Calu3 (cell line): ENCODE measurements around the gene ZNF597. TPM values are rescaled to one million over a fixed set of nuclear protein-coding genes. Genes with fewer than 3 reads are reported as not detected.
A peak's percentile ranks its signal among the peaks of the same experiment; 100 is the strongest.

ENCODE experiments used
- BruUV-seq: library from RNA; stranded (reverse); fragments of 400-500 nt; replicated peaks from 2 replicates; lab custom pipeline; 2021; lab: Mats Ljungman, UMichigan
- CTCF ChIA-PET: fragments of 300-600 bp; sonication (Branson Sonifier 250); formaldehyde crosslinking; loops from one replicate; lab custom pipeline; 2022; ENCODE audit warnings: antibody characterized with exemption; lab: Charles Lee
- DNase-seq: peaks from one replicate; pipeline ENCODE4 v3.0.0; 2022
- H3K27ac Mint-ChIP-seq: one replicate; pipeline ENCODE4 v1.8.0; 2022; ENCODE audit warnings: mixed read lengths; ENCODE audit not compliant: unreplicated experiment
- H3K27me3 Mint-ChIP-seq: one replicate; pipeline ENCODE4 v1.8.0; 2022; ENCODE audit warnings: mixed read lengths; ENCODE audit not compliant: unreplicated experiment
- H3K36me3 Mint-ChIP-seq: one replicate; pipeline ENCODE4 v1.8.0; 2022; ENCODE audit warnings: mild to moderate bottlenecking, moderate library complexity, mixed read lengths; ENCODE audit not compliant: insufficient read depth, unreplicated experiment
- H3K4me1 Mint-ChIP-seq: one replicate; pipeline ENCODE4 v1.8.0; 2022; ENCODE audit warnings: mild to moderate bottlenecking, low read depth, mixed read lengths; ENCODE audit not compliant: unreplicated experiment
- H3K4me3 Mint-ChIP-seq: one replicate; pipeline ENCODE4 v1.8.0; 2022; ENCODE audit warnings: mild to moderate bottlenecking, low read depth, moderate library complexity, mixed read lengths; ENCODE audit not compliant: unreplicated experiment
- H3K9me3 Mint-ChIP-seq: one replicate; pipeline ENCODE4 v1.8.0; 2022; ENCODE audit warnings: low read depth, mixed read lengths; ENCODE audit not compliant: unreplicated experiment
- CTCF ChIP-seq: fragments of 200-600 bp; IDR thresholded peaks from one replicate; pipeline ENCODE4 v1.8.0; 2022; ENCODE audit warnings: antibody characterized with exemption; ENCODE audit not compliant: unreplicated experiment
- intact Hi-C: fragments of 100-400 bp; cut with micrococcal nuclease; formaldehyde crosslinking; loops from one replicate; pipeline ENCODE4 v1.10.0; 2022; ENCODE audit not compliant: unreplicated experiment
- total RNA-seq: library from RNA; stranded (reverse); gene quantifications from 2 replicates; pipeline ENCODE4 v1.2.3, GENCODE V29; 2022

ZNF597 gene
- total RNA-seq, 1 experiment from 2014 or later = 2.7 TPM

GRCh38 chr16:3400779-3401688 lies 42.3 kb downstream of the ZNF597 start, which contains the start of the genes ZNF174 and ZSCAN32:
ZNF174 (plus strand) TSS chr16:3401215; CDS start chr16:3402005, 790 bp downstream.
ZSCAN32 (minus strand) TSS chr16:3401004; CDS start chr16:3397557, 3,447 bp downstream.
- peak; percentile 100 for DNase-seq
- Mint-ChIP-seq H3K27ac (peak within 1 kb of the TSS; percentile 91), H3K9me3 (peaks cover 15% of the 10 kb centered on the region), H3K27me3 (no peaks in the 10 kb centered on the region), H3K4me3 (peak within 1 kb of the TSS; percentile 95), H3K36me3 (peaks cover 59% of the 10 kb centered on the region), H3K4me1 (peaks cover 10% of the 10 kb centered on the region)
- no TSS peak for BruUV-seq
- intact Hi-C loops = loop anchor here (5.0 kb wide), 1 partner anchor 56 kb away; no protein-coding TSS in a partner anchor
- no peak for TF ChIP-seq CTCF
- CTCF ChIA-PET = interaction anchor here (0.6 to 0.9 kb wide), 5 partner anchors 36 to 143 kb away, joined by 3 to 7 read pairs (median 4); partner anchors contain the start of gene CLUAP1

- Mint-ChIP-seq H3K9me3 (peaks cover 16% of the 10 kb centered on the region), H3K36me3 (peaks cover 61% of the 10 kb centered on the region), H3K4me1 (peaks cover 10% of the 10 kb centered on the region), H3K27ac (peak overlapping the region; percentile 91), H3K4me3 (peak overlapping the region; percentile 95), H3K27me3 (no peaks in the 10 kb centered on the region)
- no peak for TF ChIP-seq CTCF
- intact Hi-C loops = loop anchor here (5.0 kb wide), 1 partner anchor 57 kb away; no protein-coding TSS in a partner anchor
- no TSS peak for BruUV-seq
- DNase-seq = no peak
- CTCF ChIA-PET = interaction anchor here (0.7 to 0.9 kb wide), 3 partner anchors 36 to 136 kb away, joined by 3 to 4 read pairs (median 3); partner anchors contain the start of gene CLUAP1
Measured at GRCh38 chr16:3400446-3400778, 42.9 kb downstream of the ZNF597 start.

DNA sequence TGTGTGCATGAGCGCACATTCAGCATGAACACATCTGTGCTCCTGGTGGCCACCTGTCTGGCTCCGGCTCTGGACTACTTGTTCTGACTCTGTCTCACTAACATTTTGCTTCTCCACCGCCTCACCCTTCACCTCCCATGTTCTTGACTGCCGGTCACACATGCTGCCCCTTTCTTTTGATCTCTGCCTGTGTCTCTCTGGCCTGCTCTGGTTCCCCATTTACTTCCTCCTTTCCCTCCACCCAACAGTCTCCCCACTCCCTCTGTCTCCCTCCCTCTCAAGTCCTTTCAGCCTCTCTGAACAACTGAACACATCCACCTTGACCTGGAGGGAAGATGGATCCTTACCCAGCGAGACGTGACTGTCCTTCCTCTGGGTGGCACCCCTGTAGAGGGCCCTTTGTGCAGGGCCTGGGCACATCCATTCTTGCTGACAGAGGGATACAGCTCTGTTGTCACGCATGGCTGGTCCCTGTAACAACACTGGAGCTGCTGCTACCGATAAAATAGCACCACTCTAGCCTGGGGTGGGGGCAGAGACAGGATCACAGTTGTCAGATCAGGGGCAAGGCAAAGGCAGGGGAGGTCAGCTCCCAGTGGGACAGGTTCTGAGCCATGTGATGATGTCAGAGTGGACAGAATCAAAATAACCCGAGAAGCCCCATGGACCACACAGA lies 53.5 kb downstream of the ZNF597 start:
- H3K27me3 Mint-ChIP-seq = no peaks in the 10 kb centered on the region
- peaks cover 27% of the 10 kb centered on the region for H3K9me3 Mint-ChIP-seq
- H3K36me3 Mint-ChIP-seq = peaks cover 65% of the 10 kb centered on the region
- DNase-seq = no peak
- no peak overlapping the region for H3K4me3 Mint-ChIP-seq
- no peak overlapping the region for H3K27ac Mint-ChIP-seq
- BruUV-seq = no TSS peak
- CTCF ChIA-PET = no interaction called here
- no peaks in the 10 kb centered on the region for H3K4me1 Mint-ChIP-seq
- no peak for TF ChIP-seq CTCF
- intact Hi-C loops = no loop called here

GRCh38 chr16:3388325-3388724 lies 55.0 kb downstream of the ZNF597 start:
- no peak overlapping the region for H3K4me3 Mint-ChIP-seq
- no peak overlapping the region for H3K27ac Mint-ChIP-seq
- peaks cover 29% of the 10 kb centered on the region for H3K9me3 Mint-ChIP-seq
- CTCF ChIA-PET = no interaction called here
- TF ChIP-seq CTCF = no peak
- H3K36me3 Mint-ChIP-seq = peaks cover 70% of the 10 kb centered on the region
- H3K4me1 Mint-ChIP-seq = no peaks in the 10 kb centered on the region
- no peak for DNase-seq
- intact Hi-C loops = no loop called here
- H3K27me3 Mint-ChIP-seq = no peaks in the 10 kb centered on the region
- BruUV-seq = no TSS peak
